ENCODE data around the gene FASN.

- TF ChIP-seq CTCF (IDR thresholded peaks at IDR 0.05; ENCODE audit: low read depth, low read length) (no peak), EZH2phosphoT487 (IDR thresholded peaks at IDR 0.05; ENCODE audit: low read depth) (no peak)
These were observed 35.1 kb downstream of the FASN start for GRCh38 chr17:82062984-82063368.
